Measurements from ENCODE around the gene TAS1R2.

The TAS1R2 gene

GRCh38 chr1:18811733-18812452 lies 47.6 kb downstream of the TAS1R2 start:
- TF ChIP-seq, protein P1, sequence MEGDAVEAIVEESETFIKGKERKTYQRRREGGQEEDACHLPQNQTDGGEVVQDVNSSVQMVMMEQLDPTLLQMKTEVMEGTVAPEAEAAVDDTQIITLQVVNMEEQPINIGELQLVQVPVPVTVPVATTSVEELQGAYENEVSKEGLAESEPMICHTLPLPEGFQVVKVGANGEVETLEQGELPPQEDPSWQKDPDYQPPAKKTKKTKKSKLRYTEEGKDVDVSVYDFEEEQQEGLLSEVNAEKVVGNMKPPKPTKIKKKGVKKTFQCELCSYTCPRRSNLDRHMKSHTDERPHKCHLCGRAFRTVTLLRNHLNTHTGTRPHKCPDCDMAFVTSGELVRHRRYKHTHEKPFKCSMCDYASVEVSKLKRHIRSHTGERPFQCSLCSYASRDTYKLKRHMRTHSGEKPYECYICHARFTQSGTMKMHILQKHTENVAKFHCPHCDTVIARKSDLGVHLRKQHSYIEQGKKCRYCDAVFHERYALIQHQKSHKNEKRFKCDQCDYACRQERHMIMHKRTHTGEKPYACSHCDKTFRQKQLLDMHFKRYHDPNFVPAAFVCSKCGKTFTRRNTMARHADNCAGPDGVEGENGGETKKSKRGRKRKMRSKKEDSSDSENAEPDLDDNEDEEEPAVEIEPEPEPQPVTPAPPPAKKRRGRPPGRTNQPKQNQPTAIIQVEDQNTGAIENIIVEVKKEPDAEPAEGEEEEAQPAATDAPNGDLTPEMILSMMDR (conservative IDR thresholded peaks at IDR 0.05) = no peak
- TF ChIP-seq ZFX (IDR thresholded peaks at IDR 0.05) = no peak
- no peak overlapping the region for H3K27ac ChIP-seq

DNA sequence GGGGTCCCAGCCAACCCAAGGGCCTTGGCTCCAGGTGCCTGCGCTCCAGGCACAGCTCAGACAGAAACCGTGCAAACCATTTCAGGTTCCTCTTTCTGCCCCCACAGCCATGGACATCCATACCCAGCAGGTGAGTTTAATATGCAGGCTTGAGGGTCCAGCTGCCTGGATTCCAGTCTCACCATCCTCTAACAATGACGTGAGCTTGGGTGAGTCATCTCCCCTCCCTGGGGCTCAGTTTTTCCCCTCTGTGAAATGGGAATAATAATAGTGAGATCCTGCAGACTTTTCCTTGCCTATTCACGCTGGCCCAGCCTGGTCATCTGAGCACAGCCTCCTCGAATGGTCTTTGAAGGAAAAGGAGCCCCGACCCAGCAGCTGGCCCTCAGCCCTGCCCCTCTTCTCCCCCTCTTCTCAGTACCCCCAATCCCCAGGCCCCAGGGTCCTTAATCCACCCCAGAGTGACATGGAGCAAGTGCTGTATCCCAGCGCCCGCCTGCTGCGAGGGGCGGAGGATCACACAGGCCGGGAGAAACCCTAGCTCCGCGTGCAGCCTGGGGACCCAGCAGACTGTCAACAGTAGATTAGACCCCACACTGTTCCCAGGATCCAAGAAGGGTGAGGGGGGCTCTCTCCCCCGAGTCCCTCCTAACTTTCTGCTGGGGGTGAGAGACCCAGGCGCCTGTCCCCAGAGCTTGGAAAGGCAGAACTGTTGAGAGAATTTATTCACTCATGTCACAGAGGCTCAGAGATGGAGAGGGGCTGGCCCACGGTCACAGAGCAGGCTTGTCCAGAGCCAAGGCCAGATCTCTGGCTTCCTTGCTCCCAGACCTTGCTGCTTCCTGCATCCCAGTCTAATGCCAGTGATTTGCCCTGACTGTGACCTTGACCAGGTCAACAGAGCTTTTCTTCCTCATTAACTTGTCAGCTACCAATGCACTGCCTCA lies 49.2 kb downstream of the TAS1R2 start:
- no peak overlapping the region for H3K27ac ChIP-seq
- TF ChIP-seq, protein P1 (conservative IDR thresholded peaks at IDR 0.05) = no peak
- no peak for TF ChIP-seq ZFX (IDR thresholded peaks at IDR 0.05)

- TF ChIP-seq ZFX (IDR thresholded peaks at IDR 0.05) = no peak
These were observed 50.9 kb downstream of the TAS1R2 start for GRCh38 chr1:18808550-18808949.

GRCh38 chr1:18807334-18808063 lies 52.0 kb downstream of the TAS1R2 start:
- TF ChIP-seq ZFX (IDR thresholded peaks at IDR 0.05) = no peak
- TF ChIP-seq, protein P1 (conservative IDR thresholded peaks at IDR 0.05) = no peak
- H3K27ac ChIP-seq = no peak overlapping the region

More at GRCh38 chr1:18808550-18808949, 50.9 kb downstream of the TAS1R2 start:
- H3K27ac ChIP-seq = no peak overlapping the region

DNA sequence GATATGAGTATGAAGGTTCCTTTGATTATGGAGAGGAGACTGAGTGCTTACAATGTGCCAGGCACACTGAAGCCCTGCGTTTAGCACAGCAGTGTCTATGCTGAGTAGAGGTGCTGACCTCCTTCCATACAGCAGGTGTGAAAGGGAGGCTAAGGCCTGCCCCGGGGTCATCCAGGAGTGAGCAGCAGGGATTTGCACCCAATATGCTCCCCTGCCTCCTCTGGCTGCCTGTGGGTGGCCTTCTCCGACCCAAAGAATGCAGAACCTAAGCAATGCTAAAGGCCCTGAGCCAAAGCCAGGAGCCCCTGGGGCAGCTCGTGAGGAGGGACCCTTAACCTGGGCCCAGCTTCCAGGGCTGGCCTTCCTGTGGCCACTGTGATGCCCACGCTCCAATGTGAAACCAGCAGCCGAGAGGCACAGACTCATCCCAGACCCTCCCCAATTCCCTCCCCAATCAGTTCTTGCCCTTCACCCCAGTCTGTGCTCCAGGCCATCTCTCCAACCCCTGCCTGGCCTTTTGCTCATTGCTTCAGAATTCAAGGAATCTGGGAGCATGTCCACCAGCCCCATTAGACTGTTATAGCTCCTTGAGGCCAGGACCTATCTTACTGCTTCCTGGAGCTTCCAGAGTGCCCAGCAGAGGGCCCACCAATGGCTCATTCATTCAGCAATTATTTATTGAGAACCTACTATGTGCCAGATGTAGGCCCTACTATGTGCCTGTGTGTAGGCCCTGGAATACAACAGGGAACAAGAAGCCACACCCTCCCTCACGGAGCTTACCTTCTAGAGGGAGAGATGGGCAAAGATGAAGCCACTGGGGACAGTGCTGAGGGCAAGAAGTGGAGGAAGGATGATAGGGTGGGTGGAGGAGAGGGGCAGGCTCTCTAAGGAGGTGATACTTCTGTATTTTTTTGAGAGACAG lies 53.3 kb downstream of the TAS1R2 start:
- no peak overlapping the region for H3K27ac ChIP-seq

GRCh38 chr1:18805150-18805879 lies 54.1 kb downstream of the TAS1R2 start:
- H3K27ac ChIP-seq = no peak overlapping the region
- TF ChIP-seq ZFX (IDR thresholded peaks at IDR 0.05) = no peak

More for the DNA sequence above, 53.3 kb downstream of the TAS1R2 start:
- TF ChIP-seq, protein P1 (conservative IDR thresholded peaks at IDR 0.05) = no peak
- TF ChIP-seq ZFX (IDR thresholded peaks at IDR 0.05) = no peak

- TF ChIP-seq, protein P1 (conservative IDR thresholded peaks at IDR 0.05) = no peak
- no peak for TF ChIP-seq ZFX (IDR thresholded peaks at IDR 0.05)
- no peak overlapping the region for H3K27ac ChIP-seq
These were observed 55.6 kb downstream of the TAS1R2 start for GRCh38 chr1:18803851-18804250.

All from C4-2B (cell line).